ENCODE data around the gene COQ9.

Gene COQ9

GRCh38 chr16:57413301-57413730 is 34.0 kb upstream of the COQ9 start:
- no peak for TF ChIP-seq CTCF (conservative IDR thresholded peaks at IDR 0.05; ENCODE audit: low read depth)
- DNase-seq (ENCODE audit: low spot score): no peak
- no peak overlapping the region for H3K27ac ChIP-seq
- POLR2A ChIA-PET (ENCODE audit: low non-redundant PET): no interaction called here
- CTCF ChIA-PET: interaction anchor here (0.5 to 1.5 kb wide), 5 partner anchors 18 to 113 kb away, joined by 3 to 5 read pairs (median 3); no protein-coding TSS in a partner anchor

DNA sequence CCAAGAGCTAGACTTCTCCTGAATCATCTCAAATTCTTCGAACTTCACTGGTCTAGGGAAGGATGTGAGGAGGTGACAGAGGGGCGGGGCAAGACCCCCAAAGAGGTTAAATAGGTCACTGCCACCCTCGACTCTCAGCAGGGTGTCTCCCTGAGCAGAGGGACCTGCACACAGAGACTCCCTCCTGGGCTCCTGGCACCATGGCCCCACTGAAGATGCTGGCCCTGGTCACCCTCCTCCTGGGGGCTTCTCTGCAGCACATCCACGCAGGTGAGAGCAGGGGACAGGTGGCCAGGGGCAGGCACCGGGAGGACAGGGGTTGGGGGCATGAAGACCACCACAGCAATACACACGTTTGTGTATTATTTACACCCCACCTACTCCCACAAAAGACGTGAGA is 33.5 kb upstream of the COQ9 start:
- TF ChIP-seq CTCF (conservative IDR thresholded peaks at IDR 0.05; ENCODE audit: low read depth): no peak
- ChIA-PET CTCF (interaction anchor here (0.5 kb wide), 1 partner anchor 83 kb away, joined by 3 read pairs; no protein-coding TSS in a partner anchor), POLR2A (ENCODE audit: low non-redundant PET) (no interaction called here)
- H3K27ac ChIP-seq: no peak overlapping the region
- no peak for DNase-seq (ENCODE audit: low spot score)

DNA sequence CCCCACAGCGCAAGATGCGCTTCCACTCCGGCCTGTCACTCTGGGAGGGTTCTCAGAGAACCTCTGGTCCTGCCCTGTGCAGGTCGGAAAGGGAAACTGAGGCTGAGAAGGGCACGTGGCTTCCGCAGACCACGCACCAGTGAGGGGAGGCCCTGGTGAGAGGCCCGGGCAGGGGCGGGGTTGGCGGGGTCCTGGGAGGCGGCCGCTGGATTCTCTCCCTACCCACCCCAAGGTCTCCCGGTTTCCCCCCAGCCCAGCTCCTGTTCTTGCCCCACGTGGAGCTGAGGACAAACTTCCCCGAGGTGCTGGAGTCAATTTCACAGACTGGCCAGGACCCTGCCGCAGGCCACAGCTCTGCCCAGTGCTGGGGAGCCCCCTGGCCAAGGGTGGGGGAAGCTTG is 31.2 kb upstream of the COQ9 start:
- CTCF ChIA-PET: interaction anchor here (0.7 to 5.5 kb wide), 6 partner anchors 11 to 314 kb away, joined by 3 to 67 read pairs (median 4); partner anchors contain the start of gene CCL17
- no peak overlapping the region for H3K27ac ChIP-seq
- POLR2A ChIA-PET (ENCODE audit: low non-redundant PET): no interaction called here
- DNase-seq (ENCODE audit: low spot score): no peak
- no peak for TF ChIP-seq CTCF (conservative IDR thresholded peaks at IDR 0.05; ENCODE audit: low read depth)

GRCh38 chr16:57419506-57419905 is 27.8 kb upstream of the COQ9 start:
- TF ChIP-seq CTCF (conservative IDR thresholded peaks at IDR 0.05; ENCODE audit: low read depth): no peak
- CTCF ChIA-PET: interaction anchor here (0.7 to 5.5 kb wide), 4 partner anchors 99 to 231 kb away, joined by 3 to 67 read pairs (median 6); no protein-coding TSS in a partner anchor
- POLR2A ChIA-PET (ENCODE audit: low non-redundant PET): no interaction called here

GRCh38 chr16:57422026-57422944 is 25.0 kb upstream of the COQ9 start:
- DNase-seq (ENCODE audit: low spot score): peak; percentile 30
- CTCF ChIA-PET: interaction anchor here (0.5 to 1.8 kb wide), 9 partner anchors 10 to 1093 kb away, joined by 3 to 11 read pairs (median 4); no protein-coding TSS in a partner anchor
- TF ChIP-seq CTCF (conservative IDR thresholded peaks at IDR 0.05; ENCODE audit: low read depth): peak; percentile 60
- POLR2A ChIA-PET (ENCODE audit: low non-redundant PET): no interaction called here
- H3K27ac ChIP-seq: no peak overlapping the region

More at GRCh38 chr16:57419506-57419905, 27.8 kb upstream of the COQ9 start:
- no peak overlapping the region for H3K27ac ChIP-seq
- DNase-seq (ENCODE audit: low spot score): no peak

DNA sequence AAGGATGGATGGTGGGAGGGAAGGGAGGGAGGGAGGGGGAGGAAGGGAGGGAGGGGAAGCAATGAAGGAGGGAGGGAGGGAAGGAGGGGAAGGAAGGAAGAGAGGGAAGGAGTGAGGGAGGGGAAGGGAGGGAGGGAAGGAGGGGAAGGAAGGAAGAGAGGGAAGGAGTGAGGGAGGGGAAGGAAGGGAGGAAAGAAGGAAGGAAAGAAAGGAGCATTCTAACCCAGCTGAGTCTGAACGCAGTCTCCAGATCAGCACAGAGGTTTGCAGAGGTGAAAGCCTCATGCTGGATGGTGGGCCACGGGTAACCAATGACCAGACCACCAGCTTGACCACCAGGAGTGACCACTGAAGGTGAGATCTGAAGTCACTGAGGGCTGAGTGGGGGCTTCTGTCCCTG is 24.1 kb upstream of the COQ9 start:
- no peak overlapping the region for H3K27ac ChIP-seq
- ChIA-PET POLR2A (ENCODE audit: low non-redundant PET) (no interaction called here), CTCF (interaction anchor here (0.6 to 1.8 kb wide), 3 partner anchors 14 to 123 kb away, joined by 3 to 11 read pairs (median 4); no protein-coding TSS in a partner anchor)
- no peak for DNase-seq (ENCODE audit: low spot score)
- no peak for TF ChIP-seq CTCF (conservative IDR thresholded peaks at IDR 0.05; ENCODE audit: low read depth)

Data from RWPE1 (cell line).